Measurements from ENCODE around the gene SHISA4. TPM values are rescaled to one million over a fixed set of nuclear protein-coding genes. Genes with fewer than 3 reads are reported as not detected.

The SHISA4 gene
- total RNA-seq, 1 donor from 2014 or later: 3.0 TPM

DNA sequence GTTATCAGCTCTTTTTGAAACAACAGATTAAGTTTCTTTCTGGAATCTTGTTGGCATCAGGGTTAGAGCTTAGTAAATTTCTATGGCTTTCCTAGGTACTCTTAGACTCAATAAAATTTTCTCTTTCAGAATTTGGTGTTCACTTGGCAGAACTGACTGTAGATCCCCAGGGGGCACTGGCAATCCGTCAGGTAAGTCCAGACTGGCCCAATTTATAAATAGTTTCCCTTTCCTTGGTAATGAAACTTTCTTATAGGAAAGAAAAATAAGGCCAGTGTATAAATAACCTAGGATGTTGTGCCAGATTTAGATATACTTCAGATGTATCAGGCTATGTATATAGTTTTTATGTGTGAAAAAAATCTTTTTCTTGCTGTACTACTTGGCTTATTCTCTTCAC, 41.5 kb upstream of the SHISA4 start:
- no peak overlapping the region for H3K27ac Mint-ChIP-seq
- H3K9me3 Mint-ChIP-seq: no peaks in the 10 kb centered on the region
- TF ChIP-seq EZH2 (IDR thresholded peaks at IDR 0.05) (no peak), EZH2phosphoT487 (IDR thresholded peaks at IDR 0.05) (no peak)
- TF ChIP-seq, protein P1, sequence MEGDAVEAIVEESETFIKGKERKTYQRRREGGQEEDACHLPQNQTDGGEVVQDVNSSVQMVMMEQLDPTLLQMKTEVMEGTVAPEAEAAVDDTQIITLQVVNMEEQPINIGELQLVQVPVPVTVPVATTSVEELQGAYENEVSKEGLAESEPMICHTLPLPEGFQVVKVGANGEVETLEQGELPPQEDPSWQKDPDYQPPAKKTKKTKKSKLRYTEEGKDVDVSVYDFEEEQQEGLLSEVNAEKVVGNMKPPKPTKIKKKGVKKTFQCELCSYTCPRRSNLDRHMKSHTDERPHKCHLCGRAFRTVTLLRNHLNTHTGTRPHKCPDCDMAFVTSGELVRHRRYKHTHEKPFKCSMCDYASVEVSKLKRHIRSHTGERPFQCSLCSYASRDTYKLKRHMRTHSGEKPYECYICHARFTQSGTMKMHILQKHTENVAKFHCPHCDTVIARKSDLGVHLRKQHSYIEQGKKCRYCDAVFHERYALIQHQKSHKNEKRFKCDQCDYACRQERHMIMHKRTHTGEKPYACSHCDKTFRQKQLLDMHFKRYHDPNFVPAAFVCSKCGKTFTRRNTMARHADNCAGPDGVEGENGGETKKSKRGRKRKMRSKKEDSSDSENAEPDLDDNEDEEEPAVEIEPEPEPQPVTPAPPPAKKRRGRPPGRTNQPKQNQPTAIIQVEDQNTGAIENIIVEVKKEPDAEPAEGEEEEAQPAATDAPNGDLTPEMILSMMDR (IDR thresholded peaks at IDR 0.05): no peak

DNA sequence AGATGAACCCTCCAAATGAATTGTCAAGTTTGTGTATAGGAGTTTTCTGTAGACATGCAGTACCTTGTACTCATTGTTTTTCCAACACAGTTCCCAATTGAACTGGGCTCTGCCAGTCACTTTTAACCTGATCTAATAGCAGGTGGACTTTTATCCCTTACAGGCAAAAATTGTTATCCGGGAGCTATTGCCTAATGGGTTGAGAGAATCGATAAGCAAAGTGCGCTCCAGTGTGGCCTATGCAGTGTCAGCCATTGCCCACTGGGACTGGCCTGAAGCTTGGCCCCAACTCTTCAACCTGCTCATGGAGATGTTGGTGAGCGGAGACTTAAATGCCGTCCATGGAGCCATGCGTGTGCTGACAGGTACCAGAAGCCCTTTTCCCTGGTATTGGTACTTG, 40.5 kb upstream of the SHISA4 start:
- no peak overlapping the region for H3K4me2 ChIP-seq
- H3K9me3 Mint-ChIP-seq: no peaks in the 10 kb centered on the region
- H2AFZ ChIP-seq (replicated peaks): no peak overlapping the region
- no peaks in the 10 kb centered on the region for H3K9me3 ChIP-seq (ENCODE audit: low read depth)
- H3K36me3 ChIP-seq: peaks cover 14% of the 10 kb centered on the region
- H3K27ac ChIP-seq: no peak overlapping the region
- H3K36me3 Mint-ChIP-seq: peaks cover 26% of the 10 kb centered on the region
- peaks cover 61% of the 10 kb centered on the region for H3K79me2 ChIP-seq (ENCODE audit: low read depth)
- no peak overlapping the region for H3K4me3 ChIP-seq
- DNase-seq (ENCODE audit: low spot score): no peak
- H3F3A ChIP-seq (ENCODE audit: low read depth): no peaks in the 10 kb centered on the region
- no peak overlapping the region for H3K9ac ChIP-seq
- H3K27ac Mint-ChIP-seq: no peak overlapping the region
- H3K4me3 Mint-ChIP-seq: no peak overlapping the region
- H3K4me1 ChIP-seq: no peaks in the 10 kb centered on the region
- H3K4me1 Mint-ChIP-seq: no peaks in the 10 kb centered on the region
- H3K27me3 ChIP-seq: no peaks in the 10 kb centered on the region
- TF ChIP-seq EZH2 (IDR thresholded peaks at IDR 0.05): no peak
- TF ChIP-seq, protein P1 (IDR thresholded peaks at IDR 0.05): no peak
- no peak for TF ChIP-seq EZH2phosphoT487 (IDR thresholded peaks at IDR 0.05)
- H4K20me1 ChIP-seq (ENCODE audit: low read depth): peaks cover 60% of the 10 kb centered on the region
- no peaks in the 10 kb centered on the region for H3K27me3 Mint-ChIP-seq (ENCODE audit: insufficient read depth, low read depth)

More for the DNA sequence above, 41.5 kb upstream of the SHISA4 start:
- Mint-ChIP-seq H3K36me3 (peaks cover 19% of the 10 kb centered on the region), H3K4me3 (no peak overlapping the region), H3K4me1 (no peaks in the 10 kb centered on the region), H3K27me3 (ENCODE audit: insufficient read depth, low read depth) (no peaks in the 10 kb centered on the region)
- Histone ChIP-seq H3K36me3 (peaks cover 8% of the 10 kb centered on the region), H4K20me1 (ENCODE audit: low read depth) (peaks cover 71% of the 10 kb centered on the region), H3K9me3 (ENCODE audit: low read depth) (no peaks in the 10 kb centered on the region), H3K79me2 (ENCODE audit: low read depth) (peaks cover 72% of the 10 kb centered on the region), H3K27ac (no peak overlapping the region), H3K4me1 (no peaks in the 10 kb centered on the region), H3K27me3 (no peaks in the 10 kb centered on the region), H3K4me3 (no peak overlapping the region), H3K4me2 (no peak overlapping the region), H3K9ac (no peak overlapping the region), H2AFZ (replicated peaks) (no peak overlapping the region), H3F3A (ENCODE audit: low read depth) (no peaks in the 10 kb centered on the region)
- DNase-seq (ENCODE audit: low spot score): no peak

DNA sequence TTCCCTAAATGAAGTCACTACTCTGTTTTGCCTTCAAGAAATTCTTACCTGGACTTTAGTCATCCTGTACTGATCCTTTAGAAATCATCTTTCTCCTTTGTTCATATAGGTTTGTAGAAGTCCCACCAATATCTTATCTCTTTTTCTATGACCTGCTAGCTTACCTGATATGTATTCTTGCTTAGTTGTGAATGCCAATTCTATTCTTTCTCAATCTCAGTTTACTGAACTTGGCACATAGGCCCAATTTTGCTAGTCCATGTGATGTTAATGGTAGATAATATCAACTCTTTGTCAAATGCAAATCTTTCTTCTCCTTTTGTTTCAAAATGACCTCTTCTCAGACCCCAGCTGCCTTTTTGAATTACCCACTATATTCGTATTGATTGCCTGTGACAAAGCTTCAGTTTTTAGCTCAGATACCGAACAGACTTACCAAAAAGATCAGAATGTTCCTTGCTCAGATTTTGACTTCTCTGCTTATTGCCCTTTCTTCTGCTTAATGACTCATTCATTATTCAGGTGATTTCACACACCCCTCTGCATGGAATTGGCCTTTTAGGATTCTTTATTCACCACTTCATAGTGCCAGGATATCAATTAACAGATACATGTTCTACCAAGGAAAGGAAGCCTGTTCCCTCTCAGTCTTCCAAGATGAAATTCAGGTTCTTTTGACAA, 39.2 kb upstream of the SHISA4 start:
- Histone ChIP-seq H4K20me1 (ENCODE audit: low read depth) (peaks cover 47% of the 10 kb centered on the region), H3K36me3 (peaks cover 16% of the 10 kb centered on the region), H2AFZ (replicated peaks) (no peak overlapping the region), H3K4me1 (no peaks in the 10 kb centered on the region), H3K4me3 (no peak overlapping the region), H3K27ac (no peak overlapping the region), H3K9ac (no peak overlapping the region), H3K4me2 (no peak overlapping the region), H3F3A (ENCODE audit: low read depth) (no peaks in the 10 kb centered on the region), H3K9me3 (ENCODE audit: low read depth) (no peaks in the 10 kb centered on the region), H3K27me3 (no peaks in the 10 kb centered on the region), H3K79me2 (ENCODE audit: low read depth) (peaks cover 48% of the 10 kb centered on the region)
- no peak for TF ChIP-seq EZH2 (IDR thresholded peaks at IDR 0.05)
- TF ChIP-seq, protein P1 (IDR thresholded peaks at IDR 0.05): no peak
- no peak for TF ChIP-seq EZH2phosphoT487 (IDR thresholded peaks at IDR 0.05)
- Mint-ChIP-seq H3K27me3 (ENCODE audit: insufficient read depth, low read depth) (no peaks in the 10 kb centered on the region), H3K27ac (no peak overlapping the region), H3K4me1 (no peaks in the 10 kb centered on the region), H3K36me3 (peaks cover 28% of the 10 kb centered on the region), H3K4me3 (no peak overlapping the region), H3K9me3 (no peaks in the 10 kb centered on the region)
- DNase-seq (ENCODE audit: low spot score): no peak

Measured in neural progenitor cell (in vitro differentiated cells).